ENCODE measurements around the gene MRAP.
"Not testable (repeated sequence)": the region's sequence is repeated elsewhere in the genome, so short reads cannot be mapped to it uniquely, and the experiment has no call there.

Gene MRAP

DNA sequence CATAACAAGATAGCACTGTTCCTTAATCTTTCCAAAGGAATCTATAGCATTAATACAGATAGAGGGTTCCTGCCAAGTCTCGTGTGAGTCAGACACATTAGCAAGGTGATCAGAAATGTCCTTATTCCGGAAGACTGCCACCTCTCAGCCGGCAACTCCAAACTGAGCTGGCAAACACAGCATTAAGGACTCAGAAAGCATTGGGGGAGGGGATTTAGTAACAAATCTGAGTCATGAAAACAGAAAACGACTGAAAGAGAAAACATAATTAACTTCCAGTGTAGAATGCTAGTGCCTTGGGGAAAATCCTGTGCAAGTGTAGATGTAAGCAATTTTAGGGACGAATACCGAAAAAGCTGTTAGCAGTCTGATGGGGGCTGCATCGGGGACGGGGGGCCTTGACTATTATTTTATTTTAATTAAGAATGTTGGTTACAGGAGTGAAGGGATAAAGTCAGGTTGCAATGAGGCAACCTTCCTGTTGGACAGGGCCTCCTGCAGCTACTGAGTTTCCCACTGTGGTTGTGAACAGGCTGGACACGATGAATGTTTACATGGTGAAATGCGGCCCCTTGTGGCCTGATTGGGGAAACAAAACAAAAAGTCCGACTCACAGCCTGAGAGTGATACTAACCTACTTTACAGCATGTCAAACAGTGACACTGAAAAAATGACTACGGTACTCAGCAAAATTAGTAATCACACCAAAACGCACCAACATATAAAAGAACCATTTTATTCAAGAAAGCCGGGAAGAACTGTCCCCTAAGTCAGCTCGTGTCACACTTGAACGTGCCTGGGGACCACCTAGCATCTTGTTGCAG, 40.5 kb upstream of the MRAP start:
- DNase-seq (ENCODE audit: low read depth in 2 of 2): peak; percentile 88 to 91
- TF ChIP-seq CTCF (IDR thresholded peaks at IDR 0.05; ENCODE audit: low read depth, low read length): peak; percentile 71
- H3K4me3 ChIP-seq (replicated peaks in 1 of 2; ENCODE audit: low read depth in 2 of 2, low read length in 2 of 2): no peak overlapping the region

DNA sequence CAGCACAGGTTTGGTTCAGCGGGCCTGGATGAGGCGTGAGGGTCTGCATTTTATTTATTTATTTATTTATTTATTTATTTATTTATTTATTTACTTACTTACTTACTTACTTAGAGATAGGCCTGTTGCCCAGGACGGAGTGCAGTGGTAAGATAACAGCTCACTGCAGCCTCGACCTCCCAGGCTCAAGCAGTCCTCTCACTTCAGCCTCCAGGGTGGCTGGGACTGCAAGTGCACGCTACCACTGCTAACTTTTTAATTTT, 39.9 kb upstream of the MRAP start:
- not testable (repeated sequence) for H3K4me3 ChIP-seq (replicated peaks in 1 of 2; ENCODE audit: low read depth in 2 of 2, low read length in 2 of 2); DNase-seq (ENCODE audit: low read depth in 2 of 2)

DNA sequence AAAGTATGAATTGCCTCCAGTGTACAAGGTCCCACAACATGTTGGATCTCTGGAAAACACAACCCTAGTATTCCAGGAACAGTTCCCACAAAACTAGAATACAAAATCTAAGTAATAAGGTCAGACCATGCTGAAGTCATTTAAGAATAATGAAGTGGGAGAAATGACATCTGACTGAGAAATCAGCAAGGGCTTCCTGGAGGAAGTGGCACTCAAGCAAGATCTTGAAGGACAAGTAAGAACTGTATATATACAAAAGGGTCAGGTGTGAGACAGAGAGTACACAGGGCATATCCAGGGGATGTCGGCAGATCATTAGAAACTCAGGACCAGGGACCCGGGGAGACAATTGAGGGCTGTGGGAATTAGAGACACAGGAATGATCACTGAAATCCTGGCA, 38.5 kb upstream of the MRAP start:
- no peak for TF ChIP-seq CTCF (IDR thresholded peaks at IDR 0.05; ENCODE audit: low read depth, low read length)
- no peak overlapping the region for H3K4me3 ChIP-seq (replicated peaks in 1 of 2; ENCODE audit: low read depth in 2 of 2, low read length in 2 of 2)
- DNase-seq (ENCODE audit: low read depth in 2 of 2): no peak

DNA sequence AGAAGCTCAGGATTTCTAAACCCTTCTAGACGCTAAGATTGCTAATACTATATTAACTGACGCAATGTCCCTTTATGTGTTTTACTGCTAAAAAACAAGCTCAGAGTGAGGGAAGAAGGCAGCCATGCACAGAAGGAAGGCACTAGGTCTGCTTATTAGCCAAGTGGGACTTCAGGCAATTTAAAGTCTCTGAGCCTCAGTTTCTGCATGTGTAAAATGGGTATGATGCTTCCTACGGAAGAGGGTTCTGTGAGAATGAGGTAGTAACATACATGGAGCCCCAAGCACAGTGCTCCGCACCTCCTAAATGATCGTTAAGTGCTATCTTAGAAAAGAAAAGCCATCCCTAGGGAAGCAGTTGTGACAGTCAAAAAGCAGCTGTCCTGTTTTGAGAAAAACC, 36.7 kb upstream of the MRAP start:
- no peak for DNase-seq (ENCODE audit: low read depth in 2 of 2)
- H3K4me3 ChIP-seq (replicated peaks in 1 of 2; ENCODE audit: low read depth in 2 of 2, low read length in 2 of 2): no peak overlapping the region
- no peak for TF ChIP-seq CTCF (IDR thresholded peaks at IDR 0.05; ENCODE audit: low read depth, low read length)

DNA sequence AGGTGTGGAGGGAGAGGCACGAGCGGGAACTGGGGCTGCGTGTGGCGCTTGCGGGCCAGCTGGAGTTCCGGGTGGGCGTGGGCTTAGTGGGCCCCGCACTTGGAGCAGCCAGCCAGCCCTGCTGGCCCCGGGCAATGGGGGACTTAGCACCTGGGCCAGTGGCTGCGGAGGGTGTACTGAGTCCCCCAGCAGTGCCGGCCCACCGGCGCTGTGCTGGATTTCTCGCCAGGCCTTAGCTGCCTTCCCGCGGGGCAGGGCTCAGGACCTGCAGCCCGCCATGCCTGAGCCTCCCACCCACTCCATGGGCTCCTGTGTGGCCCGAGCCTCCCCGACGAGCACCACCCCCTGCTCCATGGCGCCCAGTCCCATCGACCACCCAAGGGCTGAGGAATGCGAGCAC, 33.3 kb upstream of the MRAP start:
- H3K4me3 ChIP-seq (replicated peaks in 1 of 2; ENCODE audit: low read depth in 2 of 2, low read length in 2 of 2); DNase-seq (ENCODE audit: low read depth in 2 of 2): not testable (repeated sequence)

DNA sequence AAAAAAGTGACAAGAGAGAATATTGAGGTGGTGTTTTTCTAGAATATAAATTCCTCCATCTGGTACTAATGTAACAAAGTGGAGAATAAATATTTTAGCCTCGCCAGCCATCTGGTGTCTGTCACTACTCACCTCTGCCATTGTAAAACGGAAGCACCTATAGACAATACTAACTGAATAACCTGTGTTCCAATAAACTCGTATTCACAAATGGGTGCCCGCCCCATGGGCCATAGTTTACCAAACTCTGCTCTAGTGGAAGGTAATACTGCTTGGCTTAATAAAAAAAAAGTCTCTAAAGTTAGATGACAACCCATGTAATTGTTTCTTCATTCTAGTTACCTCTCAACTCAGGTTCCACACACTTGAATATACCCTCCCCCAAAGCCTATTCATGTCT, 27.9 kb upstream of the MRAP start:
- H3K4me3 ChIP-seq (replicated peaks in 1 of 2; ENCODE audit: low read depth in 2 of 2, low read length in 2 of 2): no peak overlapping the region
- no peak for TF ChIP-seq CTCF (IDR thresholded peaks at IDR 0.05; ENCODE audit: low read depth, low read length)
- no peak for DNase-seq (ENCODE audit: low read depth in 2 of 2)

GRCh38 chr21:32276671-32277070, 22.0 kb upstream of the MRAP start:
- no peak for TF ChIP-seq CTCF (IDR thresholded peaks at IDR 0.05; ENCODE audit: low read depth, low read length)
- DNase-seq (ENCODE audit: low read depth in 2 of 2): no peak
- no peak overlapping the region for H3K4me3 ChIP-seq (replicated peaks in 1 of 2; ENCODE audit: low read depth in 2 of 2, low read length in 2 of 2)

GRCh38 chr21:32278103-32278502, 20.6 kb upstream of the MRAP start:
- peak overlapping the region; percentile 88 to 99 for H3K4me3 ChIP-seq (replicated peaks in 1 of 2; ENCODE audit: low read depth in 2 of 2, low read length in 2 of 2)
- no peak for TF ChIP-seq CTCF (IDR thresholded peaks at IDR 0.05; ENCODE audit: low read depth, low read length)
- DNase-seq (ENCODE audit: low read depth in 2 of 2): peak in 1 of 2 donors; percentile 13

Data from cardiac fibroblast (primary cell).